H1 (cell line): ENCODE results near the gene PLCL1. TPM values are rescaled to one million over a fixed set of nuclear protein-coding genes. Genes with fewer than 3 reads are reported as not detected.

Source experiments
- CBX8 ChIP-seq: fragments of 300-800, 300-1000 bp; sonication (generic); IDR thresholded peaks from 2 replicates; pipeline ENCODE4 v1.7.1; 2016; ENCODE audit warnings: low read depth, low read length, borderline replicate concordance
- CTBP2 ChIP-seq: IDR thresholded peaks from 2 replicates; pipeline ENCODE4 v1.7.0; 2011; ENCODE audit warnings: borderline replicate concordance, mild to moderate bottlenecking, moderate library complexity, mixed read lengths, low read length; ENCODE audit not compliant: insufficient read depth, insufficient read length
- FOSL1 ChIP-seq: IDR thresholded peaks from 2 replicates; pipeline ENCODE4 v1.6.1; 2011; ENCODE audit warnings: mild to moderate bottlenecking, low read depth, low read length, moderate library complexity; ENCODE audit not compliant: insufficient read depth
- JUN ChIP-seq: IDR thresholded peaks from 2 replicates; pipeline ENCODE4 v1.6.1; 2011; ENCODE audit warnings: low read depth, mild to moderate bottlenecking, improper control_type of control experiment, low read length
- NRF1 ChIP-seq: IDR thresholded peaks from 2 replicates; pipeline ENCODE4 v1.6.1; 2011; ENCODE audit warnings: mild to moderate bottlenecking, low read depth, low read length, improper control_type of control experiment
- polyA plus RNA-seq, 7 experiments: library from polyadenylated mRNA; depleted of rRNA in 3 of 7; stranded (reverse) in 5 of 7; unstranded in 2 of 7; fragments of >200 nt in 5 of 7; fragments of 200-250 nt in 2 of 7; gene quantifications; 1 replicate in 5 of 7; 2 replicates in 1 of 7; 4 replicates in 1 of 7; pipeline versions ENCODE4 v1.2.1 to v1.2.3, GENCODE V29; 2011 to 2013; ENCODE audit warnings: missing spikeins in 2 of 7, mixed read lengths in 2 of 7
- total RNA-seq: library from RNA; stranded (reverse); fragmentation: NEBNext Ultra II Directional; extraction: Animal tissue kit (Norgen Biotek cat#: 25700); gene quantifications from 2 replicates; pipeline ENCODE4 v1.2.1, GENCODE V29; 2021

PLCL1 gene
- total and polyA plus RNA-seq, 2 of the 8 experiments (the other 6 are each of a cell fraction or from before 2014, with no cell fraction given), result not detected

GRCh38 chr2:197875763-197876162 is 71.4 kb downstream of the PLCL1 start (continued):
- TF ChIP-seq FOSL1 (no peak), NRF1 (no peak), CBX8 (no peak), CTBP2 (no peak), JUN (no peak)
- TF ChIP-seq, all 59 proteins: peak for 0
